ENCODE measurements around the gene ZNF160. TPM values are rescaled to one million over a fixed set of nuclear protein-coding genes. Genes with fewer than 3 reads are reported as not detected.
A peak's percentile ranks its signal among the peaks of the same experiment; 100 is the strongest.

Gene ZNF160
- 2.6 TPM for polyA plus RNA-seq (2012; ENCODE audit: insufficient read length, low read depth)

DNA sequence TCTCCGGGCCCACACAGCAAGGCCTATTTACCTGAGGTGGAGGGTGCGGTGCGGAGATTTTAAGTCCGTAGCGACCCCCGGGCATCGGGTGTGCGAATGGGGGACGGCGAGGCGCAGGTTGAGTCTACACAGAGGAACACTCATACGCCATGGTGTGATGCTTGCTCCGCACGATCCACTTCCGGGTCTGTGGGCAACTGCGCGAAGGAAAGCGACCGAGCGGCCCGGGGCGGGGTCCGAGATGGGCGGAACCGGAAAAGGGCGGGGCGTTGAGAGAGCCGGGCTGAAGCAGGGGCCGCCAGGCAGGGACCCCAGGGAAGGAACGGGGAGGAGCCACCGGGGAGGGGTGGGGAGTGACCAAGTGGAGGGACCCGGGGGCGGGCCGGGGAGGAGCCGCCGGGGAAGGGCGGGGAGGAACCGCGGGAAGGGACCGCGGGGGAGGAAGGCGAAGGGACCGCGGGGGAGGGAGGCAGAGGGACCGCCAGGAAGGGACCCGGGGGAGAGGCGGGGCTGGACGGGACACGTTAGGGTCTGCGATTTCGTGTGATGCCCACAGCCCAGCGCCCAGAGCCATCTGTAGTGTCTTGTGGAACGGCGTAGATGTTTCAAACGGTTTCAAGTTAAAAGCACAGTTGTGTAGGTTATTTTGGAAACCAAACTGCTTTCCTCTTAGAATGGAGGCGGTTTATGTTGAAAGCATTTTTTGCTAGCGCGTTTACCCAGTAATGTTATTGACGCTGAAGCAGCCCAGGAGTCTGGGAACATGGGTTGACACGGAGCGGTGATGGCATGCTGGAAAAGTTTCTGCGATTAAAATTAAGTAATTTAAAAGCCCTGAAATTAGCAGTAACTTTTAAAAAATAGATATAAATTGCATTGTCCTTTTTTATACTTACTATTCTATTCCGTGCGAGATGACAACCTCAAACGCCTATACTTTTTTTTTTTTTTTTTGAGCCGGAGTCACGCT is at the start of gene ZNF160:
ZNF160 (minus strand) TSS at position 189 of the 970 bp plus-strand sequence. CDS start 17,146 bp downstream, outside the sequence.
- TF ChIP-seq FOXP2 (optimal IDR thresholded peaks at IDR 0.05; ENCODE audit: borderline replicate concordance, extremely low read depth, extremely low read length, insufficient read depth) (no peak), SIN3A (IDR thresholded peaks at IDR 0.05; ENCODE audit: borderline replicate concordance, insufficient read depth, low read length) (no peak), POLR2AphosphoS5 (IDR thresholded peaks at IDR 0.05; ENCODE audit: low read depth, low read length) (peak; percentile 64; the same call in 1 of the 2 replicates), TAF1 (IDR thresholded peaks at IDR 0.05; ENCODE audit: borderline replicate concordance, insufficient read depth, low read length) (peak; percentile 67; the same call in 1 of the 2 replicates)
- TF ChIP-seq, protein P1, sequence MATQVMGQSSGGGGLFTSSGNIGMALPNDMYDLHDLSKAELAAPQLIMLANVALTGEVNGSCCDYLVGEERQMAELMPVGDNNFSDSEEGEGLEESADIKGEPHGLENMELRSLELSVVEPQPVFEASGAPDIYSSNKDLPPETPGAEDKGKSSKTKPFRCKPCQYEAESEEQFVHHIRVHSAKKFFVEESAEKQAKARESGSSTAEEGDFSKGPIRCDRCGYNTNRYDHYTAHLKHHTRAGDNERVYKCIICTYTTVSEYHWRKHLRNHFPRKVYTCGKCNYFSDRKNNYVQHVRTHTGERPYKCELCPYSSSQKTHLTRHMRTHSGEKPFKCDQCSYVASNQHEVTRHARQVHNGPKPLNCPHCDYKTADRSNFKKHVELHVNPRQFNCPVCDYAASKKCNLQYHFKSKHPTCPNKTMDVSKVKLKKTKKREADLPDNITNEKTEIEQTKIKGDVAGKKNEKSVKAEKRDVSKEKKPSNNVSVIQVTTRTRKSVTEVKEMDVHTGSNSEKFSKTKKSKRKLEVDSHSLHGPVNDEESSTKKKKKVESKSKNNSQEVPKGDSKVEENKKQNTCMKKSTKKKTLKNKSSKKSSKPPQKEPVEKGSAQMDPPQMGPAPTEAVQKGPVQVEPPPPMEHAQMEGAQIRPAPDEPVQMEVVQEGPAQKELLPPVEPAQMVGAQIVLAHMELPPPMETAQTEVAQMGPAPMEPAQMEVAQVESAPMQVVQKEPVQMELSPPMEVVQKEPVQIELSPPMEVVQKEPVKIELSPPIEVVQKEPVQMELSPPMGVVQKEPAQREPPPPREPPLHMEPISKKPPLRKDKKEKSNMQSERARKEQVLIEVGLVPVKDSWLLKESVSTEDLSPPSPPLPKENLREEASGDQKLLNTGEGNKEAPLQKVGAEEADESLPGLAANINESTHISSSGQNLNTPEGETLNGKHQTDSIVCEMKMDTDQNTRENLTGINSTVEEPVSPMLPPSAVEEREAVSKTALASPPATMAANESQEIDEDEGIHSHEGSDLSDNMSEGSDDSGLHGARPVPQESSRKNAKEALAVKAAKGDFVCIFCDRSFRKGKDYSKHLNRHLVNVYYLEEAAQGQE (IDR thresholded peaks at IDR 0.05; ENCODE audit: insufficient read depth in 1 of 2, low read depth in 2 of 2, low read length in 2 of 2): no peak

DNA sequence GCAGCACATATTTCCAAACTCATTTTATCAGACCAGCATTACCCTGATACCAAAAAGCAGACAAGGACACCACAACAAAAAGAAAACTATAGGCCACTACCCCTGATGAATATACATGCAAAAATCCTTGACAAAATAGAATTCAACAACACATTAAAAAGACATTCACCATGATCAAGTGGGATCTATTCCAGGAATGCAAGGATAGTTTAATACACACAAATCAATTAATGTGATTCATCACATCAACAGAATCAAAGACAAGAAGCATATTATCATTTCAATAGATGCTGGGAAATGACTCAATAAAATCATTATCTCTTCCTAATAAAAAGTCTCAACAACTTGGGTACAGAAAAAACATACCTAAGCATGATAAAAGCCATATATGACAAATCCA is 44.4 kb upstream of the ZNF160 start:
- TF ChIP-seq FOXP2 (optimal IDR thresholded peaks at IDR 0.05; ENCODE audit: borderline replicate concordance, extremely low read depth, extremely low read length, insufficient read depth) (no peak), SIN3A (IDR thresholded peaks at IDR 0.05; ENCODE audit: borderline replicate concordance, insufficient read depth, low read length) (no peak), POLR2AphosphoS5 (IDR thresholded peaks at IDR 0.05; ENCODE audit: low read depth, low read length) (no peak), TAF1 (IDR thresholded peaks at IDR 0.05; ENCODE audit: borderline replicate concordance, insufficient read depth, low read length) (no peak)
- TF ChIP-seq, protein P1 (IDR thresholded peaks at IDR 0.05; ENCODE audit: insufficient read depth in 1 of 2, low read depth in 2 of 2, low read length in 2 of 2): no peak

DNA sequence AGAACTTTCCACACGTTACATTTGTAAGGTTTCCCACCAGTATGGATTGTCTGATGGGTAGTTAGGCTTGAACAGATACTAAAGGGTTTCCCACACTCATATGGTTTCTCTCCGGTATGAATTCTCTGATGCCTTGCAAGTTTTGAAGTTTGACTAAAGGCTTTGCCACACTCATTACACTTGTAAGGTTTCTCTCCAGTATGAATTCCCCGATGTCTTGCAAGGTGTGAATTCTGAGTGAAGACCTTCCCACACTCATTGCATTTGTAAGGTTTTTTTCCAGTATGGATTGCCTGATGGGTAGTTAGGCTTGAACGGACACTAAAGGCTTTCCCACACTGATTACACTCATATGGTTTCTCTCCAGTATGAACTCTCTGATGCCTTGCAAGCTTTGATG is 37.1 kb upstream of the ZNF160 start:
- TF ChIP-seq TAF1 (IDR thresholded peaks at IDR 0.05; ENCODE audit: borderline replicate concordance, insufficient read depth, low read length) (no peak), FOXP2 (optimal IDR thresholded peaks at IDR 0.05; ENCODE audit: borderline replicate concordance, extremely low read depth, extremely low read length, insufficient read depth) (no peak), SIN3A (IDR thresholded peaks at IDR 0.05; ENCODE audit: borderline replicate concordance, insufficient read depth, low read length) (no peak), POLR2AphosphoS5 (IDR thresholded peaks at IDR 0.05; ENCODE audit: low read depth, low read length) (no peak)
- TF ChIP-seq, protein P1 (IDR thresholded peaks at IDR 0.05; ENCODE audit: insufficient read depth in 1 of 2, low read depth in 2 of 2, low read length in 2 of 2): no peak

DNA sequence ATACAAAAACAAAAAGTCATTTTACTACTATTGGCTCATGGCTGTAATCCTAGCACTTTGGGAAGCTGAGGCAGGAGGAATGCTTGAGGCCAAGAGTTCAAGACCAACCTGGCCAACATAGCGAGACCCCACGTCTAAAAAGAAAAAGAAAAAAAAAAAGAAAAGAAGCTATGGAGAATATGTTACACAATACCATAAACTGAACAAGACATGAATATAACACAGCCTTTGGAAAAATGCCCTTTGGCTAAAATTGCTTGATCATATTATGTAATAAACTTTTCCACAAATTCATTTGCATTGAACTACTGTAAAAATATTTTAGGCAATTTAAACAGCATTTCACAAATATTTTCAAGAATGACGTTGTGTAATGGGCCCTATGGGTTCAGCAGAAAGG is 33.2 kb upstream of the ZNF160 start:
- TF ChIP-seq FOXP2 (optimal IDR thresholded peaks at IDR 0.05; ENCODE audit: borderline replicate concordance, extremely low read depth, extremely low read length, insufficient read depth) (no peak), SIN3A (IDR thresholded peaks at IDR 0.05; ENCODE audit: borderline replicate concordance, insufficient read depth, low read length) (no peak), TAF1 (IDR thresholded peaks at IDR 0.05; ENCODE audit: borderline replicate concordance, insufficient read depth, low read length) (no peak), POLR2AphosphoS5 (IDR thresholded peaks at IDR 0.05; ENCODE audit: low read depth, low read length) (no peak)
- TF ChIP-seq, protein P1 (IDR thresholded peaks at IDR 0.05; ENCODE audit: insufficient read depth in 1 of 2, low read depth in 2 of 2, low read length in 2 of 2): no peak

Data from PFSK-1 (cell line).